ENCODE measurements around the gene RHBDD3.

The RHBDD3 gene

DNA sequence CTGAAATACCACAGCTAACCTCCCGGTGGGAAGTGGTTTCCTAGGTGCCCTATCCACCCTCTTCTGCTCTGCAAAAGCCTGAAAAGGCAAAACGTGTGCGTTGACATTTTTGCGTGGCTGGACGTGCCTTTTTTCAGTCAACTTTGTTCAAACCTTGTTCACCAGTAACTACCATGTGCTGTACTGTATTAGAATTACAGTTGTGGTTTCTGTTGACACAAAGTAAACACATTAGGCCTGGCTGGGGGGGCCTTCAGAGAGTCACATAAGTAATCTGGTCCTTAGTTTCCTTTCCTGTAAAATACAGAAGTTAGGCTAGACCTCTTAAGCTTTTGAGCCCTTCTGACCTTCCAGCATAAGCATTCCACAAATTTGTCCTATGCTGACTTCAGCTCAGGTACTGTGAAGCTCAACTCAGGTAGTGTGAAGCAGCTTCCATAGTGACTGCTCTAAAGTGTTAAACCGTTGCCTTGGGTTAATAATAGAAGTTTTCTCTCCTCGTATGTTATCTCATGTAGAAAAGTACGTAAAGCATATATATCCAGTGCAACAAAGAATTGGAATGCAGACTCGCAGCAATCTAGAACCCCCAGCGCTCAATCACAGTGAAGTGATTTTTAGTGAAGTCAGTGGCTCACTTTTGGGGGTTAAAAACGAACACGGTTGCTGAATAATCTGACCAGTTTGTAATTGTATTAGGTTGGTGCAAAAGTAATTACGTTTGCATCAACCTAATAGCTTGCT lies 2.1 kb upstream of the RHBDD3 start:
- DNase-seq (ENCODE audit: low read depth in 2 of 2) = no peak

DNA sequence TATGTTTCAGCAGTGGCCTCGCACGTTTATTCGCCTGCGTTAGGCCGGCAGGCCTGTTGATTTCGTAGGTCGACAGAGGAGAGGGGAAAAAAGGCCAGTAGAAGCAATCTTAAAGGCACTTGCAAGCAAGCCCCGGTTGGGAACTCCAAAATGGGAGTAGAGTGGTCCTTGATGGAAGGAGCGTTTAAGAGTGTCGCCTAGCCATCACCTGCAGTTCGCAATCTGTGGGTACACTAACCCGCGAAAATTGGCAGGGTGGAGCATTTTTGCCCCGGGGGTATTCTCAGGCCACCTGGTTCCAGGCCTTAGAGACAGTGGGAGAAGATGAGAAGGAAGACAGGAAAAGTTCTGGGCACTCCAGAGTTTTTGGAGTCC lies 1.4 kb upstream of the RHBDD3 start:
- DNase-seq (ENCODE audit: low read depth in 2 of 2) = no peak

DNA sequence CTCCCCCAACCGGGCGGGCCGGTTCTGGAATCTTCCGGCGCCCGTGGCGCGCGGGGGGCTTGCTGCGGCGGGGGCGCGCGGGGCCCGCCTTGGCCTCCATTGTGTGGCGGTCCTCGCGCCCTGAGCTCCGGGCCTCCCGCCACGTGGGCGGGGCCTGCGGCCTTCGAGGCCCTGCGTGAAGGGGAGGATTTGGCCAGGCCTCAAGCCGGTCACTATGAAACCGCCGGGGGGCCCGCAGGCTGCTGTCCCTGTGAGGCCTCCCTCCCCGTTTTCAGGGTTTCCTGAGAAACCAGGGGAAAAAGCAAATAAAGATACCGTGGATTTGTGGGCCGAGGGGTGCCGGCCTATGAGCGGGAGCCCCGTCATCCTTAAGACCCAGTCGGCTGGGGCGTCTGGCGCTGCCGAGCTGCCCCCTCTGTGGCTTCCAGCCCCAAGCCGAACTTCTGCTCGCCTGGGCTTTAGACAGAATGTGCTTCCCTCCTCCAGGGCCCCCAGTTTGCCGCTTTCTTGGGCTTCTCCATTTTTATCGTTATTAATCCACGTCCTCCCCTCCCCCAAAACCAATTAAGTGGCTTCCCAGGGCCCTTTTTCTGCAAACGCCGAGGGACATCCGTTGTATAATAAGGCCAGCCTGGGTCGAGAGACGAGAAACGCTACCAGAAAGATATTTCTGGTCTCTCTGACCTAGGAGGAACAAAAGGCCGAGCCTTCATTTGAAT lies 889 bp upstream of the RHBDD3 start:
- peak in 1 of 2 donors; percentile 12 for DNase-seq (ENCODE audit: low read depth in 2 of 2)

DNA sequence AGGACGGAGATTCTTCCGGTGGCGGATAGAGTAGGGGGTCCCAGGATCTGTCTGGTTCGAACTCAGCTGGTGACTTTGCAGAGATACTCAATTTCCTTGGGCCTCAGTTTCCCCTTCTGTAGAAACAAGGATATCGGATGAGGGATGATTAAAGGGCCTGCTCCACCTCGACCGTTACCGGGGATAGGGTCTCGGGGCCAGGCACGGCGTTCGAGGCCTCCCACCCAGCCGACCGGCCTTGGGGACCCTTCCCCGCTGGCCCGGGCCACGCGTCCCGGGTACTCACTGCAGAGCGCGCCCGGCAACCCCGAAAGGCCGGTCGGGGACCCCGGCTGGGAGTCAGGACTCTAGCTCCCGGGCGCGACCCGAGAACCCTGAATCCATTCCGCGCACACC lies 321 bp downstream of the RHBDD3 start:
- DNase-seq (ENCODE audit: low read depth in 2 of 2) = no peak

DNA sequence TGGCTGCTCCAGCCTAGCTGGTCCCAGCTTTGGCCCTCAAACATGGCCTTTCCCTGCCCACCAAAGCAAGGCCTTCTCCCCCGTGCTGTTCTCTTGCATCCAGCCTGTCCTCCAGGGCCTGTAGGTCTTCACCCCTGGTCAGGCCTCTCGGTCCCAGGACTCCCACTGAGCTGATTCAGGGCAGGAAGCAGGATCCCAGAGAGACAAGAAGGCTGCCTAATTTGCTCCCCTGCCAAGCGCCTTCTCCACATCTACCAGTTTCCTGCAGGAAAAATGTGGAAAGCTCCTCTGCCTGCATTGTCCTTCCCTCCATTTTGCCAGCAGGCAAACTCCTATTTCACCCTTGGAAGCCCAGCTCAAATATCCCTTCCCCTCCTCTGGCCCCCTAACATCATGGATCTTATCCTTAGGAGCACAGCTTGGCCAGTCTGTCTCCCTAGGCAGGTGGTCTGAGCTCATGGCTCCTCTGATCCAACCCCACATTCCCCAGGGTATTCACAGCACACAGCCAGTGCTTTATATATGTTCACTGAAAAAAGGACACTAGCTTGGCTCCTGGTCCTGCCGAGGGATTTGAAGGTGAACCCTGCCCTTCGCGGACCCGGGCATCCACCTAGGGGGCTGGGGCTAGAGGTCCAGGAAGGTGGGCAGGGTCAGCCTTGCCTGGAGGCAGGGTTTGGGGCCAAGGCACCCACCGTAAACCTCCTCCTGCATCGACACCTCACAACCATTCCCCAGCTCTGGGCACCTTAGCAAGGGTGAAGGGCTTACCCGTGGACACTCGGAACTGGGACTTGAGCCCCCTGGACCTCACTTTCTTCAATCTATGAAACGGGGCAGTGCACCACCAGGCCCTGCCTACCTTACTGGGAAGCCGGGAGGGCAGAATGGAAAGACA lies 968 bp downstream of the RHBDD3 start:
- DNase-seq (ENCODE audit: low read depth in 2 of 2) = no peak

DNA sequence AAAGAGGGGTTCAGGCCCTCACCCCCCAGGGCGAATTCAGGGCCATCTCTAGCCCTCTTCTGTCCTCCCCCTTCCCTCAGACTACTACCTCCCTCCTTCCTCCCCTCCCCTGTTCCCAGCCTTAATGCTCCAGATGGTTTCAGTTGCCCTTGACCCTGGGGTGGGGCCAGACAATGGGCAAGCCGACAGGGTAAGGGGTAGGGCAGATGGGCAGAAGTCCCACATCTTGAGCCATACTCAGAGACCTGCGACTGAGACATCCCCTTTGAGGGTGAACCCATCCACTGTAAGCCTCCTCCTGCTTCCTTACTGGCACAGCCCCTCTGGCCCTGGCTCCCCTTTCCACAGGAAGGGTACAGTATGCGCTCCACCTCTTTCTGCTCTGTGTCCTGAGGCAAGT lies 1.9 kb downstream of the RHBDD3 start:
- no peak for DNase-seq (ENCODE audit: low read depth in 2 of 2)

DNA sequence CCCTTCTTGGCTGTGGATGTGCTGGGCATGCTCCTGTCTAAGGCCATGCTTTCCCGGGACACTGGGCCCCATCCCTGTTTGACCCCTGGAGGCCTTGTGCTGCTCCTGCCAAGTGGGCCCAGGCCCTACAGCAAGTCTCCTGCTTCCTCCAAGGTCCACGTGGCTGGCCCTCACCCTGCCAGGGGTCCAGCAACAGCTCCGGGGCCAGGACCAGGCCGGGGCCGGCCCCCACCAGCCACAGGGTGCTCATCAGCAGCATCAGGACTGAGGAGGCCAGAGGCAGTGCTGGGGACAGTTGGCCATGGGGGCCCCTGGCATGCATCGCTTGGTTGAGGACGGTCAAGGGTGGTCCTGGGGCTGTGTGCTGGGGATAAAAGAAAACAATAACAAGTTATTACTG lies 2.5 kb downstream of the RHBDD3 start:
- no peak for DNase-seq (ENCODE audit: low read depth in 2 of 2)

DNA sequence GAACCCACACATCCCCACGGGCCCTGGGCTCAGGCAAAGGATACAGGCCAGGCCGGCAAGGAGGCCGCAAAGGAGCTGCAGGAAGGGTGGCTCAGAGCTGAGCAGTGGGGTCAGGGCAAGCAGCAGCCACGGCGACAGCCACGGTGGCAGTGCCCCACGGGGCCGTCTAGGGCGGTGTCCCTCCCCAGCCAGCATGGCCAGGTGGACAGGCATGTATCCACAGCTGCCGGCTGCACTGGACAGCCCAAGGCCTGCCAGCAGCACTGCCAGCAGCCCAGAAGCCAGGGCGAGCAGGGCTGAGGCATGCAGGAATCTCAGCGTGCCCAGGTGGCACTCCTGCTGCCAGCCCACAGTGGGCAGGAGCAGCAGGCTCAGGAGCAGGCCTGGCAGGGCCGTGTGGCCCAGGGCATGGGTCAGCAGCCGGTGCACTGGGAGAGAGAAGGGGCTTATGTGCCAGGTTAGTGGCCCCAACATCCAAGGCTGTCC lies 3.9 kb downstream of the RHBDD3 start:
- DNase-seq (ENCODE audit: low read depth in 2 of 2) = no peak

DNA sequence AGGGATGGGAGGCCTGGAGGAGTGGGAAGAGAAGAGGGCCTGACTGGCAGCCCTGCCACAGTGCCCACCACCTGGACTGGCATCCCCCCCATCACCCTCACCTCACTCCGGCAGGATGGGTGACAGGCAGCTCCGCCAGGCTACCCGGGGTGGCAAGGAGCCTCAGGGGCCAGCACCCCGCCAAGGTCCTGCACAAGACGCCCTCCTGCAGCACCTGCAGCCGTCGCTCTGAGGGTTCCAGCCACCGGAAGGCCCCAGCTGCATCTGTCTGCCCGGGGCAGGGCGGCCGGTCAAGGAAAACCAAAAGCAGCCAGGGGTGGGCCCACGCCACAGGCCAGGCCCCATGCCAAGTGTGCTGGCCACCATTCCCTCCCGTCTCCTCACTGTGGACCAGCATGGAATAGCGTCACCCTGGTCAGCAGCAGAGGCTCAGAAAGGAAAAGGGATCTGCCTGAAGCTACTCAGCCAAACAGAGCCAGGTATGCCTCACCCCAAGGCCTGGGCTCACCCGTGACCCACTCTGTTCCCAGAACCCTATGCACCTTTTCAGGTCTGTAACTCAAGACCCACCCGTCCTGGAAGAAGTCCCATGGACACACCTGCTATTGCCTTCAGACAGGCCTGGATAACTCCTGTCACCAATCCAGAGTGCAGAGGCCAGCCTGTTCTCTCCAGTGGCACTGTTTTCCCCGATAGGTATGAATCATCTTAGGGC lies 7.0 kb downstream of the RHBDD3 start:
- DNase-seq (ENCODE audit: low read depth in 2 of 2) = no peak

DNA sequence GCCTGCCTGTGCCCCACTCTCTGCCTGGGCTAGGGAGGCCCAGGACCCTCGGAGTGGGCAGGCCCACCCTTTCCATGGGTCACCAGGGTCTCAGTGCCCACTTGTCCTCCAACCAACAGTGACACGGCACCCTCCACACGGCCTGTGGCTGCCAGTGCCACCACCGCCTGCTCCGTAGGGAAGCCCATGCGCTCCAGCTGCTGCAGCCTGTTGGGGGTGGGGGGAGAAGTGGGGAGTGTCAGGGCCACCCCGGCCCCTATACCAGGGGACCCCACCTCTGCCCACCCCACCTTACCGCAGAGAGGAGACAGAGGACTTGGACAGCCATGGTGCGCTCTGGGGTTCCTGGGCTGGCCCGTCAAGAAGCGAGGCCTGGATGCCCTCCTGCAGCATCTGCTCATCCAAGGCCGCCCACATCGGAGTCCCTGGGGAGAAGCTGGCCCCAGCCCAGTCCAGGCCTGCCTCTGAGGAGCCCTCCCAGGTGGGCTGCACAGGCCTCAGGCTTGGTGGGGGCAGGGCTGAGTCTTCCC lies 7.7 kb downstream of the RHBDD3 start:
- no peak for DNase-seq (ENCODE audit: low read depth in 2 of 2)

DNA sequence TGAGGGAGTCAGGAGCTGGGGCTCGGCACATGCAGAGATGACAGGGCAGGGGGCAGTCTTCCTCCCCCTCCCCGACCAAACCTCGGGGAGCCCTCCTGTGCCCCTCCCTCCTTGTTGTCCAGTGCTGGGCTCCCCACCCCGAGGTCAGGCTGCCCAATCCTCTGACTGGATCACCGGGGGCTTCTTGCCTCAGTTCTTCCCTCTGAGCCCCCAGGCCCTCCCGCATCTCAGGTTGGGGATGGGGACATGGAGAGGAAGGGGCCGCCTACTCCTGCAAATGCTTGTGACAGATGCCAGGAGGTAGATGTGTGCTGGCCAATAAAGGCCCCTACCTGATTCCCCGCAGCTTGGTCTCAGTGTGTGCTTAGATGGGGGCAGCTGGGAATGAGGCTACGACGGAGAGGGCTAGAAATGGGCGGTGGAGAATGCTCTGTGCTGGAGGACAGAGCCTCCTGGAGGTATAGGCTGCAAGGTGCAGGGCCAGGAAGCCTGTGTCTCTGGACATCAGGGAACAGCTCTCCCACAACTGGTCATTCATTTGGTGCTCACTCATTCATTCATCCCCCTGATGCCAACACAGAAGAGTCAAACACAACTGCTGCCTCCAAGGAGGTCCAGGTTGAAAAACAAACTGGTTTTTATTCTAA lies 8.4 kb downstream of the RHBDD3 start:
- no peak for DNase-seq (ENCODE audit: low read depth in 2 of 2)

DNA sequence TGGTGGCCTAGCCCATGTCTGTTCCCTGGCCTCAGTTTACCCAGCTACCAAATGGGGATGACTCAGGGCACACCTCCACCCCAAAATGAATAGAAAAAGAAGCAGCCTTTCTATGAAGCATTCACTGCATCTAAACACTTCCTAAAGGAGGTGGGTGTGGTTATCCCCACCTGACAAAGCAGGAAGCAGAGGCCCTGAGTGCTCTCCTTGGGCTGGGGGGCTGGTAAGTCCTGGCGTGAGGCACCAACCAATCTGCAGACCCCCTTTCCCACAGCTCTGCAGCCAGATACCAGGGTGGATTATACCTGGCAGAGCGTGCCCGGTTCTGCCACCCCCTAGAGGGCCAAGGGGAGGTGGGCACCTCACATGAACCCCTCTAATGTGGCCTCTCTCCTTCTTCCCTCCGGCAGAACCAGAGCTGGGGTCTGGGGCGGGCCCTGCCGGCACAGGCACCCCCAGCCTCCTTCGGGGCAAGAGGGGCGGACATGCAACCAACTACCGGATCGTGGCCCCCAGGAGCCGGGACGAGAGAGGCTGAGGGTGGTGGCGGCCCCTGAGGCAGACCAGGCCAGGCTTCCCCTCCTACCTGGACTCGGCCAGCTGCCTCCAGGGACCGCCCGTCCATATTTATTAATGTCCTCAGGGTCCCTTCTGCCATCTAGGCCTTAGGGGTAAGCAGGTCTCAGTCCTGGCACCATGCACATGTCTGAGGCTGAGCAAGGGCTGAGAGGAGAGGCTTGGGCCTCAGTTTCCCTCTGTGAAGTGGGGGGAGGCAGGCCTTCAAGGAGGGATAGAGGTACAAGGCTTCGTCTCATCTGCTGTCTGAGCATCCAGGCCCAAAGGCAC lies 9.2 kb downstream of the RHBDD3 start:
- DNase-seq (ENCODE audit: low read depth in 2 of 2) = no peak

DNA sequence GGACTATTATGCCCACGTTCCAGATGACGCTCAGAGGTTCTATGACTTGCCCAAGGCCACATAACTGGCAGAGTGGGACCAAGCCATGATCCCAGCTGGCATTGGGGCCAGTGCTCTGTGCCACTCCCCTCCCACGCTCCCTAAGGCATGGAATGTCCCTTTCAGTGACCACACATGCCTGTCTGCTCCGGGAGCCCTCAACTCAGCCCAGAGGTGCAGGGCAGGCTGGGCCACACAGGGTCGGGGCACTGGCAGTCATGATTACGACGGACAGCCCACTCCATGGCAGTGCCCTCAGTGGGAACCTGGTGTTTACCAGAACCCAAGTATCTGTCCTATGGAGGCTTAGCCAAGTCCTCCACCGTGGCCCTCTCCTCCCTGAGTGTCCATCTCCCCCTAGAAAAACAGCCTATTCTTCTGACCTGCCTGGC lies 10.0 kb downstream of the RHBDD3 start:
- no peak for DNase-seq (ENCODE audit: low read depth in 2 of 2)

DNA sequence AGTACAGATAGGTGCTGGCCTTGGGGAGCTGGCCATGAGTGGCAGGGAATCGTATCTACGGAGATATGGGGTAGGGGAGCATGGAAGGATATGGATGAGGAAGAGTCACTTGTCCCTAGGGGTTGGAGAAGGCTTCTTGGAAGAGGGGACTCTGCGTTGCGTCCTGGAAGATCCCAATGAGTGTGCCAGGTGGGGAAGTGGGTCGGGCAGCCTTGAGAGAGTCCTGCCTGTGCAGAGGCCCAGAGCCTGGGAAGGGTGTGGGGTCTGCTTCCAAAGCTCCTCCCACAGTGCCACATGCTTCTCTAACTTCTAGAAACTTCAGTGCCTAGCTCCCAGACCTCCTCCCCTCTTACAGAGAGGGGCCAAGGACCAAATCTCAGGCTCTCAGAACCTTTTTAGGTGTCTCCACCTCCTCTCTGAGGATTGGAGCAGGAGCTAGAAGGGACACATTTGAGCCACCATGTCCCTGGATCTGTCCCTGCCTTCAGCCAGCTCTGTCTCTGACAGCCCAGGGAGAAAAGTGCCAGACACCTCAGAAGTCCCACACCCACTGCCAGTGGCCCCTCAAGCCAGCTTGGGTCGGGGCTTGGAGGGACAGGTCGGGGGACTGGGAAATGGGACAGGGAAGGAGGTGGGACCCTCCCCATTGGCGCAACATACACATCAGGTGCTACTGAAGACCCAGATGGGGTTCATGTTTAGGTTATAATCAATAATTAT lies 11.0 kb downstream of the RHBDD3 start:
- no peak for DNase-seq (ENCODE audit: low read depth in 2 of 2)

DNA sequence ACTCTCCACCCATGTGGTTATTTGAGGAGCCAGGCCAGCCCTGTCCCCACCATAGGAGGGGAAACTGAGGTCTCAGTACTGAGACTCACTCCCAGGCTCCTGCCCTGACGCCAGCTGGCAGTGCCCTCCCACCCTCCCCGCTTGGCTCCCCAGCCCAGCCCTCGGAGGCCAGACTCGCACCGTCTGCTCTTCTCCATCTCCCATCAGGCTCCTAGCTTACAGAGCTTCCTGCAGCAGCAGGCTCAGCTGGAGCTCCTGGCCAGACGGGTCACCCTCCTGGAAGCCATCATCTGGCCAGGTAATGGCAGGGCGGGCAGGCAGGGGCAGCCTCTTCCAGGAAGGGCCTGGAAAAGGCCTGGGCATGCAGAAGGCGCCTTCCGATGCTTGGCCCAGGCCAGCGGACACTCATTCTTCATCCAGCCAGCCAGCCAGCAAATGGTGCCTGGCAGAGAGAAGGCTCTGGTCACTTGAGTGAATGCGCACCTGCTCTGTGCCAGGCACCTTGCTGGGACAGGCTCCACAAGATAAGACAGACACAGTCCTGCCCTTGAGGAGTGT lies 12.6 kb downstream of the RHBDD3 start:
- no peak for DNase-seq (ENCODE audit: low read depth in 2 of 2)

DNA sequence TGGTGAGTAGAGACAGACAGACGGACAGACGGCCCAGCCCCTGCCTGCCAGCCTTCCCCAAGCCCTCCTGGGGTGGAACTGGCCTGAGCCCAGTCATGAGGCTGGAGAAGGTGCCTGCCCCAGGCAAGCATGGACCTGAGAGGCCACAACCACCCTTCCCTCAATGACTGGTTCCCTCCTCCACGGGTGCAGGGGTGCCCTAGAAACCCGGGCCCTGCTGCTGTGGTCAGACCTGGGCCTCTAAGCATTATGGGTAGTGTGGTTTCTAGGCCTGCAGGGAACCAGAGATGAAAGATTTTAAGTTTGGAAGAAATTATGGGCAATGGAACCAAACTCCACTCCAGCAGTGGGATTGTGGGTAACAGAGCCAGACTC lies 13.5 kb downstream of the RHBDD3 start:
- no peak for DNase-seq (ENCODE audit: low read depth in 2 of 2)

DNA sequence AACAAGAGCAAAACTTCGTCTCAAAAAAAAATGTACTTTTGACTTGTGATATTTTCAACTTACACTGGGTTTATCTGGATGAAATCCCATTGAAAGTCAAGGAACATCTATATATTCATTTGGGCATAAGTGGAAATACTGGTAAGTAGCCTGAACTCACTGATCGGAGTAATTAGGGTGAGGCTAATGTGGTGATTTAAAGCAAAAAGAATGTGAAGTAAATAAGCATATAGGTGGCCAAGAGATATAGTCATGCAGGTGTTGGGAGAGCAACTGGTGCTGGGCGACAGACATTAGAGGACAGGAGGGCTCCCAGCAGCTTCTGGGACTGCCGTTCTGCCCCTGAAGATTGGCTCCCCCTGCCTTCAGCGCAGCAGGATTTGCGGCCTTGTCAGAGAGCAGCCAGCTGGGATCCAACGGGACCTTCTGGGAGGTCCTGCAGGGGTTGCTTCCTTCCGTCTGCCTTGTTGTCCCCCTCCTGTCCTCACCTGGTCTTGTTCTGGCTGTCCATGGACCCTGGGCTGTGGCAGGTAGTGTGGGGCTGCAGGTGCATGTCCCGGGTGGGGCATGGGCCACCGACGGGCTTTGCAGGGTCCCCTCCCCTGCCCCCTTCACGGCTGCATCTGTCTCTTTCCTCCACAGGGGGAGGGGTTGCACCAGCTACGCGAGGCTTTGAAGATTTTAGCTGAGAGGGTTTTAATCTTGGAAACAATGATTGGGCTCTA lies 14.1 kb downstream of the RHBDD3 start:
- DNase-seq (ENCODE audit: low read depth in 2 of 2) = no peak
